Endodermal cell (in vitro differentiated cells): ENCODE measurements around the gene ACTN1. TPM values are rescaled to one million over a fixed set of nuclear protein-coding genes. Genes with fewer than 3 reads are reported as not detected.

Experiments used
- DNase-seq: peaks from one replicate; pipeline ENCODE4 v3.0.0-alpha.2; 2017
- H3K27ac ChIP-seq: 2 replicates; pipeline ENCODE4 v1.5.1; 2013; ENCODE audit warnings: mild to moderate bottlenecking, low read depth, low read length, moderate library complexity
- H3K27me3 ChIP-seq: 2 replicates; pipeline ENCODE4 v1.6.1; 2013; ENCODE audit warnings: mild to moderate bottlenecking, low read length, moderate library complexity; ENCODE audit not compliant: insufficient read depth, control insufficient read depth, poor library complexity, severe bottlenecking
- H3K36me3 ChIP-seq: 2 replicates; pipeline ENCODE4 v1.7.0; 2013; ENCODE audit warnings: mild to moderate bottlenecking, low read length, moderate library complexity; ENCODE audit not compliant: control insufficient read depth, insufficient read depth
- H3K4me1 ChIP-seq: one replicate; pipeline ENCODE4 v1.7.0; 2013; ENCODE audit warnings: low read length; ENCODE audit not compliant: control insufficient read depth, insufficient read depth
- H3K4me3 ChIP-seq: 2 replicates; pipeline ENCODE4 v1.5.1; 2013; ENCODE audit warnings: mild to moderate bottlenecking, low read length, moderate library complexity
- H3K9ac ChIP-seq: 2 replicates; pipeline ENCODE4 v1.6.1; 2013; ENCODE audit warnings: mild to moderate bottlenecking, low read length, moderate library complexity; ENCODE audit not compliant: poor library complexity, severe bottlenecking; ENCODE audit errors: extremely low read depth
- H3K9me3 ChIP-seq: 2 replicates; pipeline ENCODE4 v1.6.1; 2013; ENCODE audit warnings: mild to moderate bottlenecking, low read length, moderate library complexity; ENCODE audit not compliant: control insufficient read depth
- H3K27ac Mint-ChIP-seq: 2 replicates; pipeline ENCODE4 v1.8.0; 2020; ENCODE audit warnings: mixed read lengths
- H3K27me3 Mint-ChIP-seq: 2 replicates; pipeline ENCODE4 v1.8.0; 2021; ENCODE audit warnings: mild to moderate bottlenecking, mixed read lengths; ENCODE audit not compliant: insufficient read depth
- H3K36me3 Mint-ChIP-seq: 2 replicates; pipeline ENCODE4 v1.8.0; 2020; ENCODE audit warnings: low read depth, mixed read lengths
- H3K4me1 Mint-ChIP-seq: 2 replicates; pipeline ENCODE4 v1.8.0; 2020; ENCODE audit warnings: mixed read lengths
- H3K4me3 Mint-ChIP-seq: 2 replicates; pipeline ENCODE4 v1.8.0; 2020; ENCODE audit warnings: mild to moderate bottlenecking, moderate library complexity, mixed read lengths
- H3K9me3 Mint-ChIP-seq: 2 replicates; pipeline ENCODE4 v1.8.0; 2020; ENCODE audit warnings: mild to moderate bottlenecking, mixed read lengths
- CTCF ChIP-seq: fragments of 200-600 bp; sonication (generic); conservative IDR thresholded peaks from 2 replicates; pipeline ENCODE4 v1.5.0; 2021; ENCODE audit warnings: antibody characterized with exemption, mild to moderate bottlenecking
- WGBS, 2 experiments: methylation state at CpG; one replicate each; pipeline versions ENCODE4 v1.1.5 to v1.1.7; 2013; ENCODE audit warnings: missing lambda C conversion rate in 2 of 2, mixed read lengths in 1 of 2; ENCODE audit not compliant: insufficient coverage in 1 of 2, insufficient read length in 1 of 2; 5-methylcytosine and 5-hydroxymethylcytosine counted together
- total RNA-seq, 2 donors: library from RNA; stranded (reverse); fragmentation: NEBNext Ultra II Directional in 1 of 2; extraction: Animal tissue kit (Norgen Biotek cat#: 25700) in 1 of 2; gene quantifications; 2 replicates in 1 of 2; 3 replicates in 1 of 2; pipeline ENCODE4 v1.2.1, GENCODE V29; 2021

Gene ACTN1
- total RNA-seq, 2 donors from 2014 or later, result 190 to 275 TPM

DNA sequence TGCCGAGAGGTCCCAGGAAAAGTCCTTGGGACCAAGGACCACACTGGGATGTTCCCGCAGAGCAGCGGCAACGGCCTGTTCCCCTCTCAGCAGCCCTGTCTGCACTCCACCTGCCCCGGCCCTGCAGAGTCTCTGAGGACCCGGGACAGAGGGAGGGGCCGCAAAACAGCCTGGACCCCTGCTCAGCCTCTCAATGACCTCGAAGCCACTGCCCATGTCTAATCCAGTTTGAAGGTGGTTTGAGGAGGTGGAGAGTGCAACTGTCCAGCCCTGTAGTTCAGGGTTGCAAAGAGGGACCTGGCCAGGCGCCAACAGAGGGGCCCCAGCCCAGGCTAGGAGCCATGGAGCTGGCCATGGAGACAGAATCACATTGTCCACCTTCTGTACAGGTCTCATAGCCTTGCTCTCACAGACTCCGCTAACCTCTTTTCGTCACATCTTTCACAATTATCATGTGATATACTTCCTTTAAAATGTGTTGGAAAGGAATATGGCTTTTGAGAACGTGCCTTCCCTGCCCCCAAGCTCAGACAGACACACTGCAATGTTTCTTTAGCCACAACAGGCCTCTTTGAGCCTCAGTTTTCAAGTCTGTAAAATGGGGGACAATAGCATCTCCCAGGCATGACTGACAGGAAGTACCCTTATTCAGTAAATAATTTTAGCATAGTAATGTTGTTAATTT is 49.3 kb downstream of the ACTN1 start:
- 89 to 94% methylated on average over 7 to 12 of the region's 12 CpGs for whole genome bisulfite sequencing, 2 experiments
- H3K4me1 ChIP-seq, result peaks cover 8% of the 10 kb centered on the region
- no peak overlapping the region for H3K9ac ChIP-seq
- no peak overlapping the region for H3K27ac ChIP-seq
- no peak for TF ChIP-seq CTCF
- peaks cover 70% of the 10 kb centered on the region for H3K36me3 ChIP-seq
- H3K4me3 ChIP-seq, result no peak overlapping the region
- H3K27me3 ChIP-seq, result no peaks in the 10 kb centered on the region
- peaks cover 24% of the 10 kb centered on the region for H3K4me1 Mint-ChIP-seq
- no peaks in the 10 kb centered on the region for H3K27me3 Mint-ChIP-seq
- peaks cover 6% of the 10 kb centered on the region for H3K9me3 ChIP-seq
- no peak overlapping the region for H3K4me3 Mint-ChIP-seq
- no peak for DNase-seq
- no peak overlapping the region for H3K27ac Mint-ChIP-seq
- no peaks in the 10 kb centered on the region for H3K9me3 Mint-ChIP-seq
- H3K36me3 Mint-ChIP-seq, result peaks cover 20% of the 10 kb centered on the region

GRCh38 chr14:68928770-68929550 is 50.1 kb downstream of the ACTN1 start:
- Histone ChIP-seq H3K36me3 (peaks cover 70% of the 10 kb centered on the region), H3K9ac (no peak overlapping the region), H3K4me1 (peaks cover 8% of the 10 kb centered on the region), H3K27ac (no peak overlapping the region), H3K27me3 (no peaks in the 10 kb centered on the region), H3K9me3 (peaks cover 6% of the 10 kb centered on the region), H3K4me3 (no peak overlapping the region)
- WGBS, 2 experiments, result 95 to 97% methylated on average over 7 to 22 of the region's 22 CpGs
- peaks cover 27% of the 10 kb centered on the region for H3K4me1 Mint-ChIP-seq
- H3K27me3 Mint-ChIP-seq, result no peaks in the 10 kb centered on the region
- H3K9me3 Mint-ChIP-seq, result no peaks in the 10 kb centered on the region
- no peak for DNase-seq
- H3K4me3 Mint-ChIP-seq, result no peak overlapping the region
- H3K27ac Mint-ChIP-seq, result peak overlapping the region; percentile 78
- TF ChIP-seq CTCF, result no peak
- peaks cover 28% of the 10 kb centered on the region for H3K36me3 Mint-ChIP-seq

DNA sequence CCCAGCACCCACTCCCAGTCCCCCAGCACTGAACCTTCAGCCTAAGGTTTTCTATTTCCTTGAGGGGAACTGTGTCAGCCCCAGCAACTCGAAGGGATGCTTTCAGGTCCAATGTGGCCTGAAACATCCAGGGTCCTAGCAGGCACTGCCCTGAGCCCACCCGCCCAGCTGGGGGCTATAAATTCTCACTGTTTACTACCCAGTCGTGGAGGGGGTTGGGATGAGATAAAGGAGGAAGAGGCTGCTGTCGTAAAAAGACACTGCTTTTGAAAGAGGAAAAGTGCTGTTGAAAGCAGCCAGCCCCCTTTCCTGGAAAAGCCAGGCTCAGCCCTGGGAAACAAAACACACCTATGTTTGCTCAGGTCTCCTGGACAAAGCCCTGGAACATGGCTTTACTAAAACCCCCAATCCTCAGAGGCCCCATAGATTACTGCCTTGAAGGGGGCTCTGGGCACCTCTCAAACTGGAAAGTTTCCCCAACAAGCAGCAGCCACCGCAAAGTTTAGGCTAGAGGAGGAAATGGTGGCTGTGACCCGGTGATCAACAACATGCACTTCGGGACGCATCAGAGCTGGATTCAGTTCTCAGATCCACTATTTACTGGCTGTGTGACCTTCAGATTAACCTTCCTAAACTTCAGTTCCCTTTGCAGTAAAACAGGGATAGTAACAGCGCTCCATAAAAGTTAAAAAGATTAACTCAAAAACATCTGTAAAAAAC is 51.0 kb downstream of the ACTN1 start:
- no peak overlapping the region for H3K4me3 Mint-ChIP-seq
- Histone ChIP-seq H3K36me3 (peaks cover 71% of the 10 kb centered on the region), H3K9me3 (peaks cover 6% of the 10 kb centered on the region), H3K27ac (no peak overlapping the region), H3K4me3 (no peak overlapping the region), H3K4me1 (peaks cover 8% of the 10 kb centered on the region), H3K9ac (no peak overlapping the region), H3K27me3 (no peaks in the 10 kb centered on the region)
- no peak for DNase-seq
- no peak for TF ChIP-seq CTCF
- 88 to 91% methylated on average over 6 to 9 of the region's 9 CpGs for WGBS, 2 experiments
- peaks cover 26% of the 10 kb centered on the region for H3K4me1 Mint-ChIP-seq
- peak overlapping the region; percentile 78 for H3K27ac Mint-ChIP-seq
- H3K9me3 Mint-ChIP-seq, result no peaks in the 10 kb centered on the region
- no peaks in the 10 kb centered on the region for H3K27me3 Mint-ChIP-seq
- H3K36me3 Mint-ChIP-seq, result peaks cover 35% of the 10 kb centered on the region
